Left ventricle myocardium inferior (tissue), 1 donor: ENCODE measurements around the gene MRPL28. TPM values are rescaled to one million over a fixed set of nuclear protein-coding genes. Genes with fewer than 3 reads are reported as not detected.

Source experiments
- DNase-seq: peaks from one replicate; pipeline ENCODE4 v3.0.0-alpha.2; 2020
- H3K27ac ChIP-seq: fragments of 200-600 bp; replicated peaks from 2 replicates; pipeline ENCODE4 v1.8.0; 2021
- H3K27me3 ChIP-seq: fragments of 200-600 bp; 2 replicates; pipeline ENCODE4 v1.8.0; 2021; ENCODE audit warnings: low read depth
- H3K36me3 ChIP-seq: fragments of 200-600 bp; 2 replicates; pipeline ENCODE4 v1.8.0; 2021
- H3K4me1 ChIP-seq: fragments of 200-600 bp; 2 replicates; pipeline ENCODE4 v1.8.0; 2021
- H3K4me3 ChIP-seq: fragments of 200-600 bp; 2 replicates; pipeline ENCODE4 v1.8.0; 2021; ENCODE audit warnings: mild to moderate bottlenecking, moderate library complexity
- H3K9me3 ChIP-seq: fragments of 200-600 bp; replicated peaks from 2 replicates; pipeline ENCODE4 v1.8.0; 2021
- CTCF ChIP-seq: fragments of 200-600 bp; IDR thresholded peaks from 2 replicates; pipeline ENCODE4 v1.8.0; 2021; ENCODE audit warnings: antibody characterized with exemption, mild to moderate bottlenecking, borderline replicate concordance
- intact Hi-C: fragments of 100-400 bp; cut with micrococcal nuclease; formaldehyde crosslinking; loops from one replicate; pipeline ENCODE4 v1.11.0; 2022
- total RNA-seq: library from RNA; stranded (reverse); fragmentation: NEBNext Ultra II Directional; extraction: Animal tissue kit (Norgen Biotek cat#: 25700); gene quantifications from one replicate; pipeline ENCODE4 v1.2.1, GENCODE V29; 2021
- donor health status: DM: no; HTN: yes; CAD: no; lungs with severe emphysema.

MRPL28 gene
- total RNA-seq, 1 donor from 2014 or later: 76.1 TPM

GRCh38 chr16:354971-355461 lies 15.3 kb downstream of the MRPL28 start:
- no peaks in the 10 kb centered on the region for H3K36me3 ChIP-seq
- no peak for DNase-seq
- TF ChIP-seq CTCF: no peak
- H3K27ac ChIP-seq: no peak overlapping the region
- no peaks in the 10 kb centered on the region for H3K27me3 ChIP-seq
- H3K9me3 ChIP-seq: no peaks in the 10 kb centered on the region
- intact Hi-C loops: loop anchor here (10.0 kb wide), 1 partner anchor 130 kb away; the partner anchor contains the start of gene LUC7L
- H3K4me1 ChIP-seq: peaks cover 14% of the 10 kb centered on the region
- H3K4me3 ChIP-seq: no peak overlapping the region

- Histone ChIP-seq H3K27ac (no peak overlapping the region), H3K4me3 (no peak overlapping the region), H3K36me3 (no peaks in the 10 kb centered on the region), H3K27me3 (no peaks in the 10 kb centered on the region), H3K4me1 (peaks cover 14% of the 10 kb centered on the region), H3K9me3 (no peaks in the 10 kb centered on the region)
- TF ChIP-seq CTCF: no peak
- DNase-seq: no peak
- intact Hi-C loops: loop anchor here (10.0 kb wide), 1 partner anchor 130 kb away; the partner anchor contains the start of gene LUC7L
These were observed 16.0 kb downstream of the MRPL28 start for GRCh38 chr16:354291-354881.

- no peaks in the 10 kb centered on the region for H3K27me3 ChIP-seq
- DNase-seq: no peak
- no peaks in the 10 kb centered on the region for H3K36me3 ChIP-seq
- H3K9me3 ChIP-seq: no peaks in the 10 kb centered on the region
- intact Hi-C loops: loop anchor here (10.0 kb wide), 1 partner anchor 129 kb away; the partner anchor contains the start of gene LUC7L
- no peak for TF ChIP-seq CTCF
- H3K4me1 ChIP-seq: peaks cover 14% of the 10 kb centered on the region
- peak overlapping the region; percentile 80 for H3K4me3 ChIP-seq
- peak overlapping the region; percentile 77 for H3K27ac ChIP-seq
These were observed 16.7 kb downstream of the MRPL28 start for GRCh38 chr16:353404-354290.

- no peaks in the 10 kb centered on the region for H3K9me3 ChIP-seq
- H3K36me3 ChIP-seq: no peaks in the 10 kb centered on the region
- DNase-seq: peak; percentile 100
- TF ChIP-seq CTCF: peak; percentile 66
- H3K27me3 ChIP-seq: no peaks in the 10 kb centered on the region
- H3K27ac ChIP-seq: peak within 1 kb of the TSS; percentile 77
- peak within 1 kb of the TSS; percentile 80 for H3K4me3 ChIP-seq
- H3K4me1 ChIP-seq: peaks cover 14% of the 10 kb centered on the region
- intact Hi-C loops: loop anchor here (10.0 kb wide), 1 partner anchor 128 kb away; the partner anchor contains the start of gene LUC7L
These were observed 17.6 kb downstream of the MRPL28 start, which contains the start of gene AXIN1 for GRCh38 chr16:352547-353403. AXIN1 (minus strand) TSS chr16:352723; CDS start chr16:347025, 5,698 bp downstream.
